ENCODE results near the gene DTX3.
A peak's percentile ranks its signal among the peaks of the same experiment; 100 is the strongest.
"Not testable (repeated sequence)": the region's sequence is repeated elsewhere in the genome, so short reads cannot be mapped to it uniquely, and the experiment has no call there.

The DTX3 gene

DNA sequence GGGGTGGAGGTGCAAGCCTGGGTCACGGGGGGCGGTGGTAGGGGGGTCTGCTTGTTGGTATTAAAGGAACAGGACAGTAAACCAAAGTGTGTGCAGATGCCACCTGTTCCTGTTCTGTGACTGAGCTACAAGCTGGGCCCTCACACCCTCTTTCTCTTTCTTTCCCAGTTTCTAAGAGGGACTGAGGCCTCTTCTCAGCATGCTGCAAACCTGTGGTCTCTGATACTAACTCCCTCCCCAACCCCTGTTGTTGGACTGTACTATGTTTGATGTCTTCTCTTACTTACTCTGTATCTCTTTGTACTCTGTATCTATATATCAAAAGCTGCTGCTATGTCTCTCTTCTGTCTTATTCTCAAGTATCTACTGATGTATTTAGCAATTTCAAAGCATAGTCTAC, 20.6 kb upstream of the DTX3 start:
- no peak for DNase-seq

DNA sequence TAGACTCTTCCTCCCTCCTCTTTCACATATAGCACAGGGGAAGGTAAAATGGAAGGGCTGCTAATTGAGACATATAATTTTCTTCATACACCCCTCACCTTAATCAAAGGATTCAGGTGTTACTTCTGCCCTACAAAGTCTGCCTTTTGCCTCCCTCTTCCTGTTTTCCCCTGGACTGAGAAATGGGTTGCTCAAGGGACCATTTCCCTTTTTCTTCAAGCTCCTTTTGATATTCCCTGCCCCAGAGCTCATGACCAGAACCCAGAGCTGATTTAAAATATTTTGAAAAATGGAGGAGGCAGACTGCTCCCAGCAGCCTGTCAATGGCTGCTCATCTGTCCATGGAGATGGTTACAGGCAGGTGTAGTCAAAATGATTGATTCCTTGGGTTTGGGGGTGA, 19.9 kb upstream of the DTX3 start:
- no peak for DNase-seq

DNA sequence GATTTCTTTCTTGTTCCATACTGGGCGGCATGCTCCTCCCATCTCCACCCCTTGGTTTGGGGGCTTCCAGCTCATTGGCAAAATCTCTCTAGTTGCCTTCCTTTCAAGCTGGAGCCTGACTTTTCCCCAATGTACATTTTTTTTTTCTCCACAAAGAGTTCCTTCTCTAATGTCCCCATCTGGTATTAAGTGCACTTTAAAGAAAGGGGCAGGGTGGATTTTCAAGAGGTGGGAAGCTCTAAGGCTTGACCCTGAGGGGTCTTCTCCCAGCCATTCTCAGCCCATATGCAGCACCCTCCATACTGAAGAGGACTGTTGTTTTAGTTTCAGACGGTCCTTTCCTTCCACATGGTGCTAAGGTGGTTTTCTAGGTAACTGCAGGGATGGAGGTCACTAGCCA, 19.5 kb upstream of the DTX3 start:
- no peak for DNase-seq

DNA sequence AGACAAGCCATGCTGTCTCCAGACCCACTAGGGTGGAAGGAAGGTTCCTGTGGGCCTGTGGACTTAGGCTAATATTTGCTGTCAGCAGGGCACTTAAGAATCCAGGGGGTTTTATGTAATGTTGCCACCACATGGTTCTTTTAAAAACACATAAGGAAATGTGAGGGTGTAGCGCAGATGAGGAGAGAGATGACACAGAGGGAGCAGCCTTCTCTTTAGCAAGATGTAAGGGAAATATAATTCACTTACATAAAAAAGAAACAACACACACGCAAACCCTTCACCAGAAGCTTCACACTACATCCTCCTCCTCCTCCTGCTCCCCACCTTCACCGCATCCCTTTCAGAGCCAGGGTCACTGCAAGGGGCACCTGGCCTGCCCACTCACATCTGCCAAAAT, 18.5 kb upstream of the DTX3 start:
- no peak for DNase-seq

DNA sequence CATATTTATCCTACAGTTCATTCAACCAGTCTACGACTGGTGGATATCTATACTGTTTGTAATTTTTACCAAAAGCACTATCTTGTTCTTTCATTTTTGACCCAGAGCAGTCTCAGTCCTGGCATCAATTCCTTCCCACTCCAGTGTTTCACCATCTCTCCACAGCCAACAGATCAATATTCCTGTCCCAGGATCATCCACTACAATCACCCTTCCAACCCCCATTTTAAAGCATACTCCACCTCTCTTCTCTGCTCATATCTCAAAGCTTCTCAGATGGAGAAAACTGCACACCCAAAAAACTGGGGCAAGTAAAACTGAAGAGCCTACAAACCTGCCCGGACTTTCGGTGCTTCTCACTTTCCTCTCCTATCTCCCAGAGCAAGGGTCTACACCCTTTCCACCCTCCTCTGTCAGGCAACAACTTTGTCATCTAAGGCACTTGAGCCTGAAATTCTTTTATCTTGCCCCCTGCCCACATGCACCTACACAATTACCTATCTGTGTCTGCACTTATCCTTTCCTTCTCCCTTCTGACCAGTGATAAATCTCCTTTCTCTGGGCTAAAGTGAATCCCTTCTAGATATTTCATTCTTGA, 17.7 kb upstream of the DTX3 start:
- no peak for DNase-seq

DNA sequence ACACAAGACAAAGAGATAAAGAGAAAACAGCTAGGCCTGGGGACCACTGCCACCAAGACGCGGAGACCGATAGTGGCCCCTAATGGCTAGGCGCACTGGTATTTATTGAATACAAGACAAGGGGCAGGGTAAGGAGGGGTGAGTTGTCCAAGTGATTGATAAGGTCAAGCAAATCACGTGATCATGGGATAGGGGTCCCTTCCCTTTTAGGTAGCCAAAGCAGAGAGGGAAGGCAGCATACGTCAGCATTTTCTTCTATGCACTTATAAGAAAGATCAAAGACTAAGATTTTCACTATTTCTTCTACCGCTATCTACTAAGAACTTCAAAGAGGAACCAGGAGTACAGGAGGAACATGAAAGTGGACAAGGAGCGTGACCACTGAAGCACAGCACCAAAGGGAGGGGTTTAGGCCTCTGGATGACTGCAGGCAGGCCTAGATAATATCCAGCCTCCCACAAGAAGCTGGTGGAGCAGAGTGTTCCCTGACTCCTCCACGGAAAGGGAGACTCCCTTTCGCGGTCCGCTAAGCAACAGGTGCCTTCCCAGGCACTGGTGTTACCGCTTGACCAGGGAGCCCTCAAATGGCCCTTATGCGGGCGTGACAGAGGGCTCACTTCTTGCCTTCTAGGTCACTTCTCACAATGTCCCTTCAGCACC, 15.5 kb upstream of the DTX3 start:
- DNase-seq: not testable (repeated sequence)

DNA sequence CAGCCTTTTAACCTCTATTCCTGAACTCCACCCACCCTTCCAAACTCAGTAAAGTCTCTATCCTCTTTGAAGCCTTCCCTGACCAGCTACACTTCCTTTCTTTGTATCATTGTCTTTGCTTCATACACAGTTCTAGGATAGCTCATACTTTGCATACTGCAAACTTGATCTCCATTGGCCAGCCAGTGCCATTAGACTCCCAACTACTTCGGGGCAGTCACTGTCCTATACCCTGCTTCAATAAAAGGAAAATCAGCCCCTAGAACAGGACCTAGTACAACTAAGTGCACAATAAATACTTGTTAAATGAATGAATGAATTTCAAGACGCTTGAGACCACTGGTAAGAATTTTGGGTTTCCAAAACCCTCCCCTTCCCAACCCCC, 14.2 kb upstream of the DTX3 start:
- no peak for DNase-seq

DNA sequence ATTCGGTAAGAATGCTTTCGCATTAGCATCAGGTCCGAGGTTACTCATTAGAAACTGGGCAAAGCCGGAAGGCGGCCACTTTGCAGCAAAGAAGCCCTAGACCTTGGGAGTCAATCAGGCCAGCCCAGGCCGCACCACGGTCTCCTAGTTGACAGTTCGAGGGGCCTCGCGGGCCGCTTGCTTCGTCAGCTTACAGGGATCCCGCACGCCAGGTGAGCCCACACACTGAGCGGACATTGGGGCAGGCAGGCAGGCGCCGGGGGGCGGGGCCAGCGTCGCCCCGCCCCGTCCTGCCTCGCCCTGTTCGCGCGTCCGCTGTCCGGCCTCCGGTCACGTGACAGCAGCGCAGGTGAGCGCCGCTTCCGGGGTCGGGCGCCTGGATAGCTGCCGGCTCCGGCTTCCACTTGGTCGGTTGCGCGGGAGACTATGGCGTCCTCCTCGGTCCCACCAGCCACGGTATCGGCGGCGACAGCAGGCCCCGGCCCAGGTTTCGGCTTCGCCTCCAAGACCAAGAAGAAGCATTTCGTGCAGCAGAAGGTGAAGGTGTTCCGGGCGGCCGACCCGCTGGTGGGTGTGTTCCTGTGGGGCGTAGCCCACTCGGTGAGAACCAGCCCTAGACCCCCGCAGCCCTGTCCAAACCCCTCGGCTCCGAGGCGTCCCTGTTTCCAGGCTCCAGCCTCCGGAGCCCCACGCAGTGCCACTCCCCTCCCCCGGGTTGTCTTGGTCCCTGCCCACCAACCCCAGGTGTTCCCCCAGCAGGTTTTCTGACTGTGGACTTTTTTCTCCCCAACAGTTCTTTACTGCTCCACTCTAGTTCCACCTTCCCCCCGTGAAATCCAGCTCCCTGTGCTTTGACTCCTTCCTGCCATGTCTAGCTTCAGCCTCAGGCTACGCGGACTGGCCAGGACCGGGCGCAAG, 13.5 kb upstream of the DTX3 start, which contains the start of gene PIP4K2C:
Gene PIP4K2C (plus strand): TSS at position 329 of the 918 bp plus-strand sequence. CDS start 98 bp downstream, at position 427.
- peak; percentile 100 for DNase-seq

DNA sequence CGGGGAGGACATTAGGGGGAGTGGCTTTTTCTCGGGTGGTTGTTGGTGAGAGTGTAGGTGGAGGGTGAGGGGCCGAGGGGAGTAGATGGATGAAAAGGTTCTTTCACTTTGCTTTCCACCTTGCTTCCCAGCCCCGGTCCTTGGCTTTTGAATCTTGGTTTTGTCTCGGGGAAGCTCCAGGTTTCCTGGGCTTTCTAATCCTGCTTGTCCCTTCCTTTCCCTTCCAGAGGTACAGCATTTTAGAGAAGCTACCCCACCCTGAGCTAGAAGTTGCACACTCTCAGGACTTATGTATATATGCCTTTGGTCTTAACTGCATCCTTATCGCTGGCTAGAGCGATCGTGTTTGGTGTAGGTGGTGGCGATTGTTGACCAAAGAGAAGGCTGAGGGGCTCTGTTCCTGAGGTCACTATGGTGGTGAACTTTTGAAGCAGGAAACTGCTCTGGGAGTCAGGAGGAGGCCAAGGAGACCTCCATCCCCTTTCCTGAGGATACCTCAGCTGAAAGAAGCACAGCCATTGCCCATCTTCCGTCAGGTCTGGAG, 12.8 kb upstream of the DTX3 start:
- no peak for DNase-seq

DNA sequence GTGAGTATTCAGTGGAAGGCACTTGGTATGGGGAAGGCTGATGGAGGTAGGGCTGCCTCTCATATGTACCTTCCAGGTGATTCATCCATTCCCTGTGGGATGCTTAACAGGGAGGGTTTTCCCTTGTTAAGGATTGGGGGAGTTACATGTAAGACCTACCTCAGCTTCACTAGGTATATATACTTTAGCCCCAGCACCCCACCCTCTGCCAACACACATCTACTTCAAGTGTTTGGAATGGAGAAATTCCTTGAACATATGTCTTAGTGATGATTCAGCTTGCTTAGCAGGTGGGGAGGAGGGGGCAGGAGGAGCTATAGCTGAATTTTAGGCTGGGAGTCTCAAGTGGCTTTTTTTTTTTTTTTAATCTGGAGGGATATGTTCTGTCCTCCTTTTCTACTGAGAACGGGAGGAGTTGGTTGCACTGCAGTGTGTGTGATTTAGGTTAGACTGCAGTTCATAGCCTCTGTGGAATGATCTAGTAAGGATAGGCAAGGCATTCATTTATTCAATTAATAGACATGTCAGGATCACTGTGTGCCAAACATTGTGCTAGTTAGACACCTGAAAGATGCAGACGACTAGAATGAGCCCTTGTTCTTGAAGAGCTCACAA, 12.0 kb upstream of the DTX3 start:
- no peak for DNase-seq

DNA sequence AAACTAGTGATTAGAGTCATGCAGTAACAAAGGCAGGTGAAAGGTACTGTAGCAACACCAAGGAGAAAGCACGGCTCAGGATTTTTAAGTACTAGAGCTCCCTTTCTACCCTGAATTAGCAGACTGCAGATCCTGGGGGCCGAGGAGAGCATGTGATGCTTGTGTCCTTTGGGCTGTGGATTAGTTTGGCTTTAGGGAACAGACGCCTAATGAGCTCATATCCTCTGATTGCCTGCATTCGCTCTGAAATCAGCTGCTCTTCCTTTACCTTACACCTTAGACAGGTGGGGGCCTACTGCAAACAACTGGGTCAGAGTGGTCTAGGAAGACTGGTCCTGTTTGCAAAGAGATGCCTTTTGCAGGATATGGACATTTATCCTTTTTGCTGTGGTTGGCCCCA, 11.4 kb upstream of the DTX3 start:
- DNase-seq: no peak

DNA sequence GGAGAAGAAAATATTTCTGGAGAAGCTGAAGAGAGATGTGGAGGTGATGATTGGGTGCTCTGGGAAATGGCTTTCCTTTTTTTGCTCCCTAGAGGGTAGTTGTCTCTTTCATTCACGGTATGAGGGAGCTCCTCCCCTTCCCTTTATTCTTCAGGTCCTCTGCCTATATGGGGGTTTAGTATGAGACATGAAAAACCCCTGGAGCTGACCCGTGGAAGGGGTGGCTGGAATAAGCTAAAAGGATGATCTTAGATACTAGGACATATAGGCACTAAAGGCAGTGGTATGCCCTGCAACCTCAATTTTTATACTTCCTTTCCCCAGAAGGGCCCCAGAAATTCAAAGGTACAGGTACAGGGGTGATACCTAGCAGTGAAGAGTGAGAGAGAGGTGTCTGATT, 4.2 kb upstream of the DTX3 start:
- DNase-seq: no peak

DNA sequence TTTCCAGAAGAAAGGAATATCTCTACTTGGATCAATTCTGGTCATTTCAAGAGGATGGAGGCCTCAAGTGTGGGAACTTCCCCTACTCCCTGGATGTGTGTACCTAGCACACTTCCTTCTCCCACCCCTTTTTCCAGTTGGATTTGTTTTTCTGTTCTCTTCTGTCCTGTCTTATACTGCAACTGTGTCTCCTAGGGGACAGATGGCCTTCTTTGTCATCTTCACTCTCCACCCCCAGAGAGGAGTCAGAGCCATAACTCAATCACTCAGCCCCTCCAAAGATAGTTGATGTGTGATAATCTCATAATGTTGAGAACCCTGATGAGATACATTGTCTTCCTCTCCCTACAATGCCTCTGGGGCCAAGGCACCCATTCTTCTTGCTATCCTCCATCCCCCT, 2.1 kb upstream of the DTX3 start:
- no peak for DNase-seq

DNA sequence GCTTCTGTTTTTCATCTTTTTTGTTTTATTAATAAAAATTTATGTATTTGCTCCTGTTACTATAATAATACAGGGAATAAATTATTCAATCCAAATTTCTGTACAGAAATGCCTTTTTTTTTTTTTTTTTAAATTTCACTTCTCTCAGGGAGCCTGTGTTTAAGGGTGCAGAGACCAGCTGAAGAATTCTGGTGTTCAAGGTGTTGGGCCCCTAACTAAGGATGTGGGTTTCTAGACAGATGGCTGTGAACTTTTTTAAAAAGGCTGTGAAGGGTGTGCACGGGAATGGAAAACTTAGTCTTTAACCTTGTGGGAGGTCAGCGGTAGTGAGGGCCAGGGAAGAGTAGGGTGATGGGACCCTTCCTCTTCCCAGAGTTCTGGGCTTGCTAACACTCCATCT, 1.3 kb upstream of the DTX3 start:
- no peak for DNase-seq

DNA sequence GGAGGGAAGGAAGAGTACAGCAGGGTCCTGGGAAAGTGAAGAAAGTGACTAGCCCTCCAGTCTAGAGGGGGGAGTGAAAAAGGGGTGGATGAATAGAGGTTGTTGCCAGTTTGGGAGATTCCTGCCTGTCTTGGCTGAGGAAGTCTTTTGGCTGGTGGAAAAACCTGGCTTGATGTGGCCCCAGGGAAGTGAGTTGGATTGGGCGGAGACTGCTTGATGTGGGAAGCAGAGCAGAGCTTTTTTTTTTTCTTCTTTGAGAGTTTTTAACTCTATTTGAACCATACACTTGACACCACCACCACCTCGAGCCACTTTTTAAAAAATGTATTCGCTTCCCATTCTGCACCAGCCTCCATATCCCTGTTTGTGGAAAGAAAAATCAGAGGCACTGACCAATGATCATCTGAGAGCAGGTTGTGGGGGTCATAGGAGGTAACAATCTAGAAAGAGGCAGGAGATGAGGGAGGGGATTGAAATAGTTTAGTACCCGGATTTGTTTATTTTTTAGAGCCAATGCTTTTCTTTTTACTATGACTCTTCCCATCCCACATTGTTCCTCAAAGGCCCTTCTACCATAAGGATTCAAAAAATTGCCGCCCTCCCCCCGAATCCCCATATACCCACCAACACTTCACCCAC, 690 bp upstream of the DTX3 start:
- DNase-seq: peak; percentile 98

DNA sequence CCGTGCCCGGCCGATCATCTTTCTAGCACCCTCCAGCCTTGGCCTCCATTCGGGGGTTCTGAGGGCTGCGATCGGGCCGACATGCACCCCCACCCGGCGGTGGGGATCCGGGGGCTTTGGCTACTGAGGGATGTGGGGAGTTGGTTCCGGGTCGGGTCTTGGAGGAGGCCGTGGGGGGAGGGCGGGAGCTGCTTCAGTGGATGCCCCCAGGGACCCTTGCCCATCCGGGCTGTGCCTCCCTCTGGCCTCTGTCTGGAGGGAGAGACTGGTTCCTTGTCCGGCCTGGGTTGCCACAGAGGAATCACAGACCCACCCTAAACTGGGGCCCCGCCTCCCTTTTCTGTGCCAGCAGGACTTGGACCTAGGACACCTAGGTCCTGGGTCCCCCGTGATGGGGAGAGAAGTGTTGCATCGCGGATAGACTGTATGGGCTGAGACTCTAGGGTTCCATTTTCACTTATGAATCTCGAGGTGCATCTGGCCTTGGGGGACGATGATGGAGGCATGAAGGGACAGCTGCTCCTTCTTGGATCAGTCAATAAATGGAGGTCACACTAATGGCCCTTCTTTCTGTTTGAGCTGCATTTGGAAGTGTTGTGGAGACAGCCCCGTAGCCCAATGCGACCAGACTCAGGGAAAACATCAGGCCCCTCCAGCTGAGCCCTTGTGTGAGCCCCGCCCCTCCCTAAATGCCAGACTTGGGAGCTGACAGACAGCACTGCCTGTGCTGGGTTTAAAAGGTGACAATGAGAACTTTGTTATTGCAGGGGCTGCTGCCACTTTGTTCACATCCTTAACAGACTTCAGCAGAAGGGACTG, 577 bp downstream of the DTX3 start:
- DNase-seq: peak; percentile 95

DNA sequence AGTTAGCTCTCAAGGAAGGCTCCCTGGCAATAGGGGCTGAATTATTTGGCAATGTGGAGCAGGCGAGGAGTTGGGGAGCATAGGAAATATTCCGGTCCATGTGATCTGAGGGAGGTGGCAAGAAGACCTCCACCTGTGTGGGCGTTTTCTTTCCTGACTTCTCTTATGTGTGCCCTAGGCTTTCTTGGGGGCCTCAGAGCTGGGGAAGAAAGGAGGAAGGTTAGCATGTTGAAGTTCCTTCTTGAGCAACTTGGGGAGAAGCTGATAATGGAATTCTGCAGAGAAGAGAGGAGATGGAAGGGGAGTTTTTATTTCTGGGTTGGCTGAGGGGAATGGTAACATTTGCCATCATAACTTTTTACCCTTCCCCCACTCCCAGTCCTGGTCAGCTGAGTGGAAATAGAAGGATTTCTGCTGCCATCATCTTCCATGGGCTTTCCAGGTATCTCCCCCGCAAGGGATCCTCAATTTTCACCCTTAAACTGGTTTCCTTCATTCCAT, 1.2 kb downstream of the DTX3 start:
- DNase-seq: no peak

DNA sequence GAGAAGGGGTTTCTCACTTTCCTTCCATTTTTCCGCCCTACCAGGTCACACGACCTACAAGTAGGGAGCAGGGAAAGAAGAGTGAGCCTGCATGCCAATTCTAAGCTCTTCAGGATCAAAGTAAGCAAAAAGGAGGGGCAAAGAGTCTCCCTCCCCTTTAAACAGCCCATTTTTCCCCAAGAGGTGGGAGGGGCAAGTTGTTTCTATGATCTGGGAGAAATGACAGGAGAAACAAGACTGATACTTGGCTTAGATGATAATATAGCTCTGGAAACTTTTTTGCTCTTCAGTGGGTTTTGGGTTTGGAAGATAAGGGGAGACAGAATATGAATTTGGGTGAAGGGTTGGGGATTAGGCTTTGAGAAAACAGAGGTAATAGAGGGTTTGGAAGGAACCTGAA, 1.8 kb downstream of the DTX3 start:
- DNase-seq: no peak

DNA sequence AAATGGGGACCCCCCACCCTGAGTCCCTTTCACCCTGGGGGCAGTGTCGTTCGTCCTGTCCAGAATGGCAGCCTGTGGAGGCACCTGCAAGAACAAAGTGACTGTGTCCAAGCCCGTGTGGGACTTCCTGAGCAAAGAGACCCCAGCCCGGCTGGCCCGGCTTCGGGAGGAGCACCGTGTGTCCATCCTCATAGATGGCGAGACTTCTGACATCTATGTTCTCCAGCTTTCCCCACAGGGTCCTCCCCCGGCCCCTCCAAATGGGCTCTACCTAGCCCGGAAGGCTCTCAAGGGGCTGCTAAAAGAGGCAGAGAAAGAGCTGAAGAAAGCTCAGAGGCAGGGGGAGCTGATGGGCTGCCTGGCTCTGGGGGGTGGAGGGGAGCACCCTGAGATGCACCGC, 2.2 kb downstream of the DTX3 start:
- no peak for DNase-seq

DNA sequence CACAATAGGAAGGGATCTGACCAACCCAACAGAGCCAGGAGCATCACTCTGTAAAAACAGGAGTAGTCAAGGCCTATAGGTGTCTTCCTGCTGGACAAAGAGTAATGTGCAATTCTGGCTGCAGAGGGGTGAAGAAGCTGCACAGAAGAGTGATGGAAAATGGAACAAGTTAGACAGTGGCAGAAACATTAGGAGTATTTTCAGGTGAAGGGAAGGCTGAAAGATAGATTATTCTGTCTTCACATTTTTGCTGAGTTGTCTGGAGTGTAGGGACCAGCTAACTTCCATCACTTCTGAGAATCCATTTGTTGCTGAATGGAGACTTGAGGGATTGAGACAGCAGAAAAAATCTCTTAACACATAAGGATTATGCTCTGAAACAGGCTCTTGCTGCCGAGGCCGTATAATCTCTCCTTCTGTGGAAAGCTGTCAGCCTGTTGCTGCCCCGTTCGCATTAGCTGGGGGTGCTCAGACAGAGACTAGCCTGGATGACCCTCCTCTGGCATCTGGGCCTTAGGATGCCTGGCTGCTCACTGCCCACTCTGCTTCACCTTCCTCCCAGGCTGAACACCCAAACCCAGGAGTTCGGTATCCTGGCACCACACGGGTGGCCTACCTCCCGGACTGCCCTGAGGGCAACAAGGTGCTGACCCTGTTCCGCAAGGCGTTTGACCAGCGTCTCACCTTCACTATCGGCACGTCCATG, 3.5 kb downstream of the DTX3 start:
- DNase-seq: no peak

All from T1000 (cell line).